Eye (tissue), 1 donor: ENCODE measurements around the gene MOB3C.

Experiments used
- DNase-seq: peaks from one replicate; pipeline ENCODE4 v3.0.0-alpha.2; 2015

MOB3C gene

GRCh38 chr1:46569884-46570725, 46.5 kb downstream of the MOB3C start:
- no peak for DNase-seq

GRCh38 chr1:46569116-46569515, 47.5 kb downstream of the MOB3C start:
- no peak for DNase-seq

GRCh38 chr1:46568461-46568891, 48.1 kb downstream of the MOB3C start:
- peak; percentile 37 for DNase-seq

- DNase-seq: no peak
These were observed 53.3 kb downstream of the MOB3C start for GRCh38 chr1:46563341-46563740.

- DNase-seq: no peak
These were observed 54.1 kb downstream of the MOB3C start for GRCh38 chr1:46562498-46562897.

GRCh38 chr1:46558966-46559365, 57.6 kb downstream of the MOB3C start:
- DNase-seq: no peak

GRCh38 chr1:46558141-46558963, 58.3 kb downstream of the MOB3C start:
- peak; percentile 80 for DNase-seq
